K562 (cell line): Measurements from ENCODE around the gene CEP120. TPM values are rescaled to one million over a fixed set of nuclear protein-coding genes. Genes with fewer than 3 reads are reported as not detected.

ENCODE experiments used
- BMI1 ChIP-seq: fragments of 150-350 bp; IDR thresholded peaks from 2 replicates; pipeline ENCODE4 v1.6.1; 2014; ENCODE audit warnings: low read length
- CBX1 ChIP-seq: sonication (generic); IDR thresholded peaks from 2 replicates; pipeline ENCODE4 v1.6.1; 2016; ENCODE audit warnings: antibody characterized with exemption, low read depth, mild to moderate bottlenecking
- DMBX1 ChIP-seq: fragments of 250-450 bp; sonication (Bioruptor Pico); IDR thresholded peaks from 2 replicates; pipeline ENCODE4 v1.8.0; 2022; ENCODE audit warnings: inconsistent platforms, mild to moderate bottlenecking, moderate library complexity, borderline replicate concordance
- FOSL1 ChIP-seq: fragments of 200-800 bp; sonication (Bioruptor generic); conservative IDR thresholded peaks from 2 replicates; pipeline ENCODE4 v1.6.1; 2016; ENCODE audit warnings: missing genetic modification characterization, missing compliant biosample characterization
- IRF2 ChIP-seq: sonication (generic); formaldehyde crosslinking; IDR thresholded peaks from 2 replicates; pipeline ENCODE4 v1.8.1; 2022; ENCODE audit warnings: mild to moderate bottlenecking, missing genetic modification reagents
- MNT ChIP-seq, 2 experiments: fragments of 450-650 bp; conservative IDR thresholded peaks; 2 replicates each; pipeline ENCODE4 v1.6.1; 2017; ENCODE audit warnings: mild to moderate bottlenecking in 2 of 2, moderate library complexity in 2 of 2
- PRMT5 ChIP-seq: sonication (generic); formaldehyde crosslinking; IDR thresholded peaks from 2 replicates; pipeline ENCODE4 v1.5.0; 2020; ENCODE audit warnings: missing genetic modification reagents
- SIN3B ChIP-seq: fragments of 450-650 bp; IDR thresholded peaks from 2 replicates; pipeline ENCODE4 v1.6.1; 2017; ENCODE audit warnings: low read depth, mild to moderate bottlenecking, moderate library complexity
- SIX5 ChIP-seq, 2 experiments: IDR thresholded peaks; 2 replicates each; pipeline ENCODE4 v1.6.1; 2011; ENCODE audit warnings: low read length in 2 of 2, borderline replicate concordance in 1 of 2, low read depth in 1 of 2, mild to moderate bottlenecking in 1 of 2, moderate library complexity in 1 of 2; ENCODE audit not compliant: insufficient read depth in 1 of 2
- SMAD3 ChIP-seq: fragments of 450-650 bp; formaldehyde crosslinking; conservative IDR thresholded peaks from 2 replicates; pipeline ENCODE4 v1.4.0; 2020; ENCODE audit warnings: mild to moderate bottlenecking
- U2AF1 ChIP-seq: fragments of 200-400 bp; formaldehyde crosslinking; optimal IDR thresholded peaks from 2 replicates; pipeline ENCODE3; 2017; ENCODE audit warnings: mild to moderate bottlenecking, low read depth, low read length, moderate library complexity
- ZBTB7A ChIP-seq: IDR thresholded peaks from 2 replicates; pipeline ENCODE4 v1.6.1; 2011; ENCODE audit warnings: low read depth, mild to moderate bottlenecking, low read length, moderate library complexity, borderline replicate concordance; ENCODE audit not compliant: control insufficient read depth
- polyA plus RNA-seq, 8 experiments: library from polyadenylated mRNA; depleted of rRNA in 4 of 8; stranded (reverse) in 5 of 8; unstranded in 3 of 8; fragments of >200 nt; fragmentation: Nextera tagmentation in 2 of 8; fragmentation: Illumina TruSeq in 1 of 8; extraction: Ambion mirVana in 2 of 8; extraction: Trizol in 1 of 8; gene quantifications; 2 replicates each; pipeline versions ENCODE4 v1.2.1 to v1.2.3, GENCODE V29; 2011 to 2014; ENCODE audit warnings: inconsistent platforms in 1 of 8, missing spikeins in 1 of 8
- total RNA-seq, 7 experiments: library from RNA; depleted of rRNA in 6 of 7; stranded (reverse); fragments of >200 nt in 6 of 7; fragmentation: Illumina TruSeq in 2 of 7; extraction: Trizol in 2 of 7; gene quantifications; 2 replicates each; pipeline versions ENCODE4 v1.2.1 to v1.2.3, GENCODE V29; 2011 to 2021; ENCODE audit warnings: low replicate concordance in 1 of 7
- TF ChIP-seq, protein P1 (sequence below): fragments of 250-450 bp; sonication (Bioruptor Pico); IDR thresholded peaks from 2 replicates; pipeline ENCODE4 v1.5.0; 2021; ENCODE audit warnings: mild to moderate bottlenecking, borderline replicate concordance
- TF ChIP-seq, protein P2 (sequence below): fragments of 250-450 bp; sonication (Bioruptor Pico); IDR thresholded peaks from 2 replicates; pipeline ENCODE4 v1.8.0; 2022; ENCODE audit warnings: moderate library complexity, mild to moderate bottlenecking, inconsistent platforms
- TF ChIP-seq, protein P3 (sequence below): fragments of 250-450 bp; sonication (Bioruptor Pico); IDR thresholded peaks from 2 replicates; pipeline ENCODE4 v1.4.0; 2020

CEP120 gene
- total and polyA plus RNA-seq, 9 of the 15 experiments (the other 6 are each of a cell fraction or from before 2014, with no cell fraction given), result 3.3 to 24.9 (median 14.4) TPM

DNA sequence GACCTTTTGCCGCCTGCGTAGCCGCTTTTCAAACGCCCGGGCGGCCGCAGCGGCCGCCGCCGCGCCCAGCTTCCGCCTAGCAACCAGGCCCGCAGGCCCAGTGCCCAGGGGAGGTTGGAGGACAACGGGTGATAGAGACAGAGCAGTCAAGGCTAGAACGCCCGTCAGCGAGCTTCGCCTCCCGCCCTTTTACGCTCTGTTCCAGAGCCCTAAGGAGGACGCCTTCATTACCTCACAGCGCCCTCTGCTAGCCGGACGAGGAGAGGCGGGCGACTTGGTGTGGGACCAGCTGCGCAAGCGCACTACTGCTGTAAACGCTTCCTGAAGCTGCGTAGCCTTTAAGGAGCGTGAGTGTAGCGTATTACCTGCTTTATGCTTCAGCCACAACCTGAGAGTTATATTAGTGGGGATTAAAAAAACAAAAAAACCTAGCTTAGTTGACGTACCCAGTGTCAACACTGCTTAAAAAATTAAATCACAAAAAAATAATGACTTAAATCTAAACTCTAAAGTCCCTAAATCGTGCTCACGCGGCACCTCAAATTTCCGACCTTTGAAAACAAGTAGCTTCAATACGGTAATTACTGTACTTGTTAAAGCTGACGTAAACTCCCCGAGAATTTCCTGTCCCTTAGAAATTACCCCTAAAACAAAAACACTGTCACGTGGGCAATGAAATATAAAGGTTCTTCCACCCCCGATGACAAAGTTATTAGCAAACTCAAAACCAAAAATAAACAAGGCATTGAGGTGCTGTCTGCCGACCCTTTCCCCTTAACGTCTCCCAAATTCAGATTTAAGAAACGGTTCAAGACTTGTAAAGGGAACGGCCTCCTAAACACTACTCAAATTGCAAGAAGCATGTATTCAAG, at the start of gene CEP120 (continued):
- TF ChIP-seq MNT (conservative IDR thresholded peaks at IDR 0.05) (peak; percentile 54 to 58; a peak in 2 of 4 replicates), SMAD3 (CRISPR knock-in tag) (0 out of 2 replicates have a peak, but pooled peaks have one; percentile 4), BMI1 (no peak), DMBX1 (CRISPR knock-in tag) (no peak; the same call in 1 of the 2 replicates), PRMT5 (no peak), ZBTB7A (0 out of 2 replicates have a peak, but pooled peaks have one; percentile 14), CBX1 (peak; percentile 71), SIX5 (IDR thresholded peaks at IDR 0.05; ENCODE audit: borderline replicate concordance in 1 of 2, insufficient read depth in 1 of 2, low read depth in 1 of 2, low read length in 2 of 2) (no peak), U2AF1 (peak; percentile 81), FOSL1 (tag) (no peak; the same call in 1 of the 2 replicates), IRF2 (CRISPR knock-in tag) (no peak), SIN3B (0 out of 2 replicates have a peak, but pooled peaks have one; percentile 41)
- TF ChIP-seq, protein P1, sequence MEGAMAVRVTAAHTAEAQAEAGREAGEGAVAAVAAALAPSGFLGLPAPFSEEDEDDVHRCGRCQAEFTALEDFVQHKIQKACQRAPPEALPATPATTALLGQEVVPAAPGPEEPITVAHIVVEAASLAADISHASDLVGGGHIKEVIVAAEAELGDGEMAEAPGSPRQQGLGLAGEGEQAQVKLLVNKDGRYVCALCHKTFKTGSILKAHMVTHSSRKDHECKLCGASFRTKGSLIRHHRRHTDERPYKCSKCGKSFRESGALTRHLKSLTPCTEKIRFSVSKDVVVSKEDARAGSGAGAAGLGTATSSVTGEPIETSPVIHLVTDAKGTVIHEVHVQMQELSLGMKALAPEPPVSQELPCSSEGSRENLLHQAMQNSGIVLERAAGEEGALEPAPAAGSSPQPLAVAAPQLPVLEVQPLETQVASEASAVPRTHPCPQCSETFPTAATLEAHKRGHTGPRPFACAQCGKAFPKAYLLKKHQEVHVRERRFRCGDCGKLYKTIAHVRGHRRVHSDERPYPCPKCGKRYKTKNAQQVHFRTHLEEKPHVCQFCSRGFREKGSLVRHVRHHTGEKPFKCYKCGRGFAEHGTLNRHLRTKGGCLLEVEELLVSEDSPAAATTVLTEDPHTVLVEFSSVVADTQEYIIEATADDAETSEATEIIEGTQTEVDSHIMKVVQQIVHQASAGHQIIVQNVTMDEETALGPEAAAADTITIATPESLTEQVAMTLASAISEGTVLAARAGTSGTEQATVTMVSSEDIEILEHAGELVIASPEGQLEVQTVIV (CRISPR knock-in tag), result no peak
- TF ChIP-seq, protein P2, sequence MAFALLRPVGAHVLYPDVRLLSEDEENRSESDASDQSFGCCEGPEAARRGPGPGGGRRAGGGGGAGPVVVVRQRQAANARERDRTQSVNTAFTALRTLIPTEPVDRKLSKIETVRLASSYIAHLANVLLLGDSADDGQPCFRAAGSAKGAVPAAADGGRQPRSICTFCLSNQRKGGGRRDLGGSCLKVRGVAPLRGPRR (CRISPR knock-in tag), result no peak
- TF ChIP-seq, protein P3, sequence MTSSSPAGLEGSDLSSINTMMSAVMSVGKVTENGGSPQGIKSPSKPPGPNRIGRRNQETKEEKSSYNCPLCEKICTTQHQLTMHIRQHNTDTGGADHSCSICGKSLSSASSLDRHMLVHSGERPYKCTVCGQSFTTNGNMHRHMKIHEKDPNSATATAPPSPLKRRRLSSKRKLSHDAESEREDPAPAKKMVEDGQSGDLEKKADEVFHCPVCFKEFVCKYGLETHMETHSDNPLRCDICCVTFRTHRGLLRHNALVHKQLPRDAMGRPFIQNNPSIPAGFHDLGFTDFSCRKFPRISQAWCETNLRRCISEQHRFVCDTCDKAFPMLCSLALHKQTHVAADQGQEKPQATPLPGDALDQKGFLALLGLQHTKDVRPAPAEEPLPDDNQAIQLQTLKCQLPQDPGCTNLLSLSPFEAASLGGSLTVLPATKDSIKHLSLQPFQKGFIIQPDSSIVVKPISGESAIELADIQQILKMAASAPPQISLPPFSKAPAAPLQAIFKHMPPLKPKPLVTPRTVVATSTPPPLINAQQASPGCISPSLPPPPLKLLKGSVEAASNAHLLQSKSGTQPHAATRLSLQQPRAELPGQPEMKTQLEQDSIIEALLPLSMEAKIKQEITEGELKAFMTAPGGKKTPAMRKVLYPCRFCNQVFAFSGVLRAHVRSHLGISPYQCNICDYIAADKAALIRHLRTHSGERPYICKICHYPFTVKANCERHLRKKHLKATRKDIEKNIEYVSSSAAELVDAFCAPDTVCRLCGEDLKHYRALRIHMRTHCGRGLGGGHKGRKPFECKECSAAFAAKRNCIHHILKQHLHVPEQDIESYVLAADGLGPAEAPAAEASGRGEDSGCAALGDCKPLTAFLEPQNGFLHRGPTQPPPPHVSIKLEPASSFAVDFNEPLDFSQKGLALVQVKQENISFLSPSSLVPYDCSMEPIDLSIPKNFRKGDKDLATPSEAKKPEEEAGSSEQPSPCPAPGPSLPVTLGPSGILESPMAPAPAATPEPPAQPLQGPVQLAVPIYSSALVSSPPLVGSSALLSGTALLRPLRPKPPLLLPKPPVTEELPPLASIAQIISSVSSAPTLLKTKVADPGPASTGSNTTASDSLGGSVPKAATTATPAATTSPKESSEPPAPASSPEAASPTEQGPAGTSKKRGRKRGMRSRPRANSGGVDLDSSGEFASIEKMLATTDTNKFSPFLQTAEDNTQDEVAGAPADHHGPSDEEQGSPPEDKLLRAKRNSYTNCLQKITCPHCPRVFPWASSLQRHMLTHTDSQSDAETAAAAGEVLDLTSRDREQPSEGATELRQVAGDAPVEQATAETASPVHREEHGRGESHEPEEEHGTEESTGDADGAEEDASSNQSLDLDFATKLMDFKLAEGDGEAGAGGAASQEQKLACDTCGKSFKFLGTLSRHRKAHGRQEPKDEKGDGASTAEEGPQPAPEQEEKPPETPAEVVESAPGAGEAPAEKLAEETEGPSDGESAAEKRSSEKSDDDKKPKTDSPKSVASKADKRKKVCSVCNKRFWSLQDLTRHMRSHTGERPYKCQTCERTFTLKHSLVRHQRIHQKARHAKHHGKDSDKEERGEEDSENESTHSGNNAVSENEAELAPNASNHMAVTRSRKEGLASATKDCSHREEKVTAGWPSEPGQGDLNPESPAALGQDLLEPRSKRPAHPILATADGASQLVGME (CRISPR knock-in tag), result no peak
